ENCODE data around the gene NUAK2. TPM values are rescaled to one million over a fixed set of nuclear protein-coding genes. Genes with fewer than 3 reads are reported as not detected.

The NUAK2 gene
- total and polyA plus RNA-seq, 2 of the 4 experiments (the other 2 are of a cell fraction) = 7.2 to 17.6 TPM

DNA sequence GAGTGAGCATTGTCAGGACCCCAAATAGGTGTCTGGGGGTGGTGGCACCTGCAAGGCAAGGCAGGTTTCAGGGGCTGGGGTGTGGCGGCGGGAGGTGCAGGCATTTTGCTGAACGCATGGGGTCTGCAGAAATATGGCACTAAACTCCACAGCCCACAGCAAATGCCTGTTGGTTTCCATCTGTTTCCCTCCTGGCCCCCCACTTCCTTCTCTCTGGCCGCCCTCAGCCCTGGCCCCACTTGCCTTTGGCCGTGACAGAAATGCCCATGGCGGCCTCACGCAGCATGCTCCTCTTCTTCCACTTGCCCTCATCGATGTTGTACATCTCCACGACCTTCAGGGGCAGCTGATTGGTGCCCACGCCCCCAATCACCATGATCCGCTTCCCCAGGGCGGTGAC, 21.4 kb upstream of the NUAK2 start:
- H2BK15ac ChIP-seq (ENCODE audit: low read depth, low read length) = no peak overlapping the region
- peaks cover 83% of the 10 kb centered on the region for H3K27me3 ChIP-seq (ENCODE audit: control insufficient read depth, insufficient read depth, low read length)
- dilution Hi-C loops (cut with HindIII; ENCODE audit: low sequenced_read_pairs, unreplicated experiment) = no loop called here
- no peak overlapping the region for H3K4me3 ChIP-seq (ENCODE audit: insufficient read depth, low read depth, low read length)
- no peak overlapping the region for H3K4me2 ChIP-seq (ENCODE audit: low read depth, low read length)
- H2AK5ac ChIP-seq (ENCODE audit: low read depth, low read length) = no peak overlapping the region
- H3K14ac ChIP-seq (replicated peaks; ENCODE audit: low read depth, low read length) = no peak overlapping the region
- ATAC-seq (ENCODE audit: low read depth) (no peak), DNase-seq (no peak)
- no peak overlapping the region for H2AFZ ChIP-seq (replicated peaks; ENCODE audit: low read length, poor library complexity)
- H3K4me1 ChIP-seq (ENCODE audit: control insufficient read depth, insufficient read depth, low read length) = no peaks in the 10 kb centered on the region
- H3K36me3 ChIP-seq (ENCODE audit: control insufficient read depth, insufficient read depth, low read length) = no peaks in the 10 kb centered on the region
- no peaks in the 10 kb centered on the region for H3K79me1 ChIP-seq (ENCODE audit: low read depth in 1 of 2, low read length in 2 of 2)
- no TSS peak for BruUV-seq (replicated peaks)
- H3K23ac ChIP-seq (ENCODE audit: low read depth, low read length) = no peak overlapping the region
- no peak overlapping the region for H2BK120ac ChIP-seq (ENCODE audit: low read depth, low read length)
- no peak overlapping the region for H4K91ac ChIP-seq (ENCODE audit: insufficient read depth, low read depth, low read length)
- intact Hi-C loops (cut with micrococcal nuclease) = no loop called here
- H3K9ac ChIP-seq (ENCODE audit: low read depth, low read length) = no peak overlapping the region
- H3K18ac ChIP-seq (ENCODE audit: low read depth, low read length) = no peak overlapping the region
- H2BK5ac ChIP-seq (ENCODE audit: low read depth, low read length, poor library complexity, severe bottlenecking) = no peak overlapping the region
- ChIA-PET CTCF (no interaction called here), POLR2A (ENCODE audit: unreplicated experiment) (no interaction called here)
- H4K20me1 ChIP-seq (ENCODE audit: insufficient read depth, low read length) = no peaks in the 10 kb centered on the region
- no peaks in the 10 kb centered on the region; the same call in 1 of the 2 replicates for H3K9me3 ChIP-seq (ENCODE audit: control insufficient read depth, insufficient read depth, low read length)
- H2BK20ac ChIP-seq (ENCODE audit: low read depth, low read length) = no peak overlapping the region
- H3K56ac ChIP-seq (ENCODE audit: extremely low read depth, insufficient read depth, low read length) = no peak overlapping the region
- H2AK9ac ChIP-seq (replicated peaks; ENCODE audit: low read depth, low read length, poor library complexity) = no peak overlapping the region
- TF ChIP-seq RAD21 (IDR thresholded peaks at IDR 0.05; ENCODE audit: low read length) = no peak
- TF ChIP-seq, protein P1, sequence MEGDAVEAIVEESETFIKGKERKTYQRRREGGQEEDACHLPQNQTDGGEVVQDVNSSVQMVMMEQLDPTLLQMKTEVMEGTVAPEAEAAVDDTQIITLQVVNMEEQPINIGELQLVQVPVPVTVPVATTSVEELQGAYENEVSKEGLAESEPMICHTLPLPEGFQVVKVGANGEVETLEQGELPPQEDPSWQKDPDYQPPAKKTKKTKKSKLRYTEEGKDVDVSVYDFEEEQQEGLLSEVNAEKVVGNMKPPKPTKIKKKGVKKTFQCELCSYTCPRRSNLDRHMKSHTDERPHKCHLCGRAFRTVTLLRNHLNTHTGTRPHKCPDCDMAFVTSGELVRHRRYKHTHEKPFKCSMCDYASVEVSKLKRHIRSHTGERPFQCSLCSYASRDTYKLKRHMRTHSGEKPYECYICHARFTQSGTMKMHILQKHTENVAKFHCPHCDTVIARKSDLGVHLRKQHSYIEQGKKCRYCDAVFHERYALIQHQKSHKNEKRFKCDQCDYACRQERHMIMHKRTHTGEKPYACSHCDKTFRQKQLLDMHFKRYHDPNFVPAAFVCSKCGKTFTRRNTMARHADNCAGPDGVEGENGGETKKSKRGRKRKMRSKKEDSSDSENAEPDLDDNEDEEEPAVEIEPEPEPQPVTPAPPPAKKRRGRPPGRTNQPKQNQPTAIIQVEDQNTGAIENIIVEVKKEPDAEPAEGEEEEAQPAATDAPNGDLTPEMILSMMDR (conservative IDR thresholded peaks at IDR 0.05; ENCODE audit: low read depth, low read length) = no peak
- TF ChIP-seq NFE2L2 (IDR thresholded peaks at IDR 0.05; ENCODE audit: low read depth, low read length) = no peak
- TF ChIP-seq SMC3 (IDR thresholded peaks at IDR 0.05; ENCODE audit: low read depth, low read length) = no peak
- no peak for TF ChIP-seq MXI1 (IDR thresholded peaks at IDR 0.05; ENCODE audit: borderline replicate concordance, low read depth, low read length)
- no peak for TF ChIP-seq MAFK (IDR thresholded peaks at IDR 0.05; ENCODE audit: low read depth, low read length)
- no peak for TF ChIP-seq CEBPB (IDR thresholded peaks at IDR 0.05; ENCODE audit: low read depth, low read length)
- TF ChIP-seq MAZ (IDR thresholded peaks at IDR 0.05; ENCODE audit: borderline replicate concordance, low read depth, low read length) = no peak
- no peak for TF ChIP-seq BHLHE40 (IDR thresholded peaks at IDR 0.05; ENCODE audit: low read depth, low read length)
- TF ChIP-seq POLR2A (IDR thresholded peaks at IDR 0.05; ENCODE audit: low read depth, low read length) = no peak
- TF ChIP-seq FOS (IDR thresholded peaks at IDR 0.05; ENCODE audit: low read depth, low read length) = no peak
- TF ChIP-seq RFX5 (IDR thresholded peaks at IDR 0.05; ENCODE audit: low read depth, low read length) = no peak
- TF ChIP-seq, protein P2, sequence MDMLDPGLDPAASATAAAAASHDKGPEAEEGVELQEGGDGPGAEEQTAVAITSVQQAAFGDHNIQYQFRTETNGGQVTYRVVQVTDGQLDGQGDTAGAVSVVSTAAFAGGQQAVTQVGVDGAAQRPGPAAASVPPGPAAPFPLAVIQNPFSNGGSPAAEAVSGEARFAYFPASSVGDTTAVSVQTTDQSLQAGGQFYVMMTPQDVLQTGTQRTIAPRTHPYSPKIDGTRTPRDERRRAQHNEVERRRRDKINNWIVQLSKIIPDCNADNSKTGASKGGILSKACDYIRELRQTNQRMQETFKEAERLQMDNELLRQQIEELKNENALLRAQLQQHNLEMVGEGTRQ (IDR thresholded peaks at IDR 0.05; ENCODE audit: low read depth, low read length) = no peak
- TF ChIP-seq, protein P3, sequence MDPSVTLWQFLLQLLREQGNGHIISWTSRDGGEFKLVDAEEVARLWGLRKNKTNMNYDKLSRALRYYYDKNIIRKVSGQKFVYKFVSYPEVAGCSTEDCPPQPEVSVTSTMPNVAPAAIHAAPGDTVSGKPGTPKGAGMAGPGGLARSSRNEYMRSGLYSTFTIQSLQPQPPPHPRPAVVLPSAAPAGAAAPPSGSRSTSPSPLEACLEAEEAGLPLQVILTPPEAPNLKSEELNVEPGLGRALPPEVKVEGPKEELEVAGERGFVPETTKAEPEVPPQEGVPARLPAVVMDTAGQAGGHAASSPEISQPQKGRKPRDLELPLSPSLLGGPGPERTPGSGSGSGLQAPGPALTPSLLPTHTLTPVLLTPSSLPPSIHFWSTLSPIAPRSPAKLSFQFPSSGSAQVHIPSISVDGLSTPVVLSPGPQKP (IDR thresholded peaks at IDR 0.05; ENCODE audit: borderline replicate concordance, low read depth, low read length) = no peak
- TF ChIP-seq CHD1 (IDR thresholded peaks at IDR 0.05; ENCODE audit: low read depth, low read length) = no peak
- TF ChIP-seq RCOR1 (IDR thresholded peaks at IDR 0.05; ENCODE audit: insufficient replicate concordance, low read length) = no peak
- no peaks in the 10 kb centered on the region for H3K9me1 ChIP-seq (ENCODE audit: insufficient read depth, low read length)
- in situ Hi-C loops (cut with MboI; ENCODE audit: low sequenced_read_pairs) = no loop called here
- H4K8ac ChIP-seq (ENCODE audit: low read depth in 2 of 2, low read length in 2 of 2) = no peak overlapping the region
- no peak overlapping the region for H3K4ac ChIP-seq (ENCODE audit: low read depth, low read length)
- no peak overlapping the region for H3K27ac ChIP-seq (ENCODE audit: insufficient read depth, low read length)
- H4K5ac ChIP-seq (ENCODE audit: low read depth, low read length) = no peak overlapping the region
- 81% methylated on average over 7 of the region's 12 CpGs; no CpG with 5 or more reads in 1 of the 2 experiments for WGBS, 2 experiments (ENCODE audit: extremely low coverage in 2 of 2, insufficient read length in 1 of 2)
